ENCODE measurements around the gene GPD1L.

GRCh38 chr3:32155117-32155516, 48.7 kb downstream of the GPD1L start:
- TF ChIP-seq CTCF (IDR thresholded peaks at IDR 0.05; ENCODE audit: low read depth, low read length) (no peak), EZH2phosphoT487 (IDR thresholded peaks at IDR 0.05; ENCODE audit: low read depth) (no peak)

All from OCI-LY3 (cell line).